T-helper 2 cell treated with Interferon-gamma antibody and Interleukin-4, amounts not matched to agents 100 ng/mL and 5 ng/mL, for 36 hours (primary cell): ENCODE data around the gene TMEM217. TPM values are rescaled to one million over a fixed set of nuclear protein-coding genes. Genes with fewer than 3 reads are reported as not detected.

ENCODE experiments used
- intact Hi-C: fragments of 100-400 bp; cut with micrococcal nuclease; formaldehyde crosslinking; loops from one replicate; pipeline ENCODE4 v1.15.1; 2023
- total RNA-seq: library from RNA; stranded (reverse); gene quantifications from 2 replicates; pipeline ENCODE4 v1.2.3, GENCODE V29; 2022

The TMEM217 gene
- total RNA-seq, 1 donor from 2014 or later, result 3.0 TPM

DNA sequence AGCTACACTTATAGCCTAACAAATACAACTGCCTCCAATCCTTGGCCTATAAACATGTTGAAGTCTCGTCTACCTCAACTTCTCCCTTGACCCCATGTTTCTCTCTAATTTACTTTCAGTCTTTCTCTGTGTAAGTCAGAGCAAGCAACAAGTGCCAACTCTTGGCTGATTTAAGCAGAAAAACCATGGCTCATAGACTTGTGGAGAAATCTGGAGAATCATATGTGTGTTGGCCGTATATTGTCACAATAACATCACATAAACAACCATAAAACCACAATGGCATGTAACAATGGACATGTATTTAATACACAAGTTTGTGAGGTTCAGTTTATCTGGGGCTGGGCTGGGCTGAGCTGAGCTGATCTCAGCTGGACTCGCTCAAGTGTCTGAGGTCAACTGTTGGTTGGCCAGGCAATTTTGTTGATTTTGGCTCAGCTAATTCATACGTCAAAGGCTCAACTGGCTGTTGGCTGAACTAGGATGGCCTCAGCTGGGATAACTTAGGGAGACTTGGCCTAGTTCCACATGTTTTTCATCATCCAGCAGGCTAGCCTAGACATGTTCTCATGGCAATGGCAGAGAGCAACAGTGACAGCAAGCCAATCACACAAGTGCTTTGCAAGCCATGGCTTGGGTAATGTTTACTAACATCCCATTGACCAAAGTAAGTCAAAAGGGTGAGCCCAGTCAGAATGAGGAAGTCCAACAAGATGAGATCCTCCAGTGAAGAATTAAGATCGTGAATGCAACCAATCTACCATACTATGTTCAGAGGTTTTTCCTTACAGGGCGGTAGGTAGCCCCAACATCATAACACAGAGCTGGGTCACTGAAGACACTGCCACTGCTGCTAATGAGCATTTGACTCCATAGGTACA lies 13.3 kb downstream of the TMEM217 start:
- intact Hi-C loops, result no loop called here

DNA sequence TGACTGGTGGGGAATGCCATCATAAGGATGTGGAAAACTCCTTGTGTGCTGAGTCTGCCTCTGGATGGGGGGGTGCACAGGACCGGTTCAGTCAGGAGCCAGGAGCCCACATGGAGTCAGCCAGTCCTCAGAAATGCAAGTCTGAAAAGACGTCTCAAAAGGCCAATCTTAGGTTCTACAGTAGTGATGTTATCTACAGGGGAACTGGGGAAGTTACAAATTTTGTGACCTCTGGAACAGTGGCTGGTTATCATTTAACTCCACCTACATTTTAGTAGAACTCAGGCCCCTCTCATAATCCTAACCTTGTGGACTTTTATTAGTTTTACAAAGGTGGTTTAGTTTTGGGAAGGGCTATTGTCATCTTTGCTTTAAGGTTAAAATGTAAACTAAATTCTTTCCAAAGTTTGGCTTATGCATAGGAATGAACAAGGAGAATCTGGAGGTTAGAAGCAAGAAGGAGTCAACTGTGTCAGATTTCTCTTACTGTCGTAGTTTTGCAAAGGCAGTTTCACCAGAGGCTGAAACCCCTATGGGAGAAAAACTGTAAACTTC lies 14.1 kb downstream of the TMEM217 start:
- intact Hi-C loops, result no loop called here

DNA sequence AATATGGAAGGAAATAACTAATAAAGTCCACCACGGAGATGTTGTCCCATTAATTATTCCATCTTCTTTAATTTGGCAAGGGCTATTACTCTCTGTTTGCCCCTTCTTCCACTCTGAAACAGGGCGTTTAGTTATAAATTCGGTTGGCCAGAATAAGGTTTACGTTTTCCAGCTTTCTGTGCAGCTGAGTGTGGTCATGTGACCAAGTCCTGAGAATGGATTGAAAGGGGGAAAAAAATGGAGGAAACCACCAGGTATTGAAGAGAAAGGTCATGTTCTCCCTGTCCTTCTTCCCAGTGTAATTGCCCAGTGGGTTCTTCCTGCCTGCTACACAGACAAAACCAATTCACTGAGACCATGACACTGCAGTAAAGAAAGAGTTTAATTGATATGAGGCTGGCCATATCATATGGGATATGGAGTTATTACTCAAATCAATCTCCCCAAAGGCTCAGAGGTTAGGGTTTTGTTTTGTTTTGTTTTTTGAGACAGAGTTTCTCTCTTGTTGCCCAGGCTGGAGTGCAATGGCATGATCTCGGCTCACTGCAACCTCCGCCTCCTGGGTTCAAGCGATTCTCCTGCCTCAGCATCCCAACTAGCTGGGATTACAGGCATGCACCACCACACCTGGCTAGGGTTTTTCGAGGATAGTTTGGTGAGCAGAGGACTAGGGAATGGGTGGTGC lies 14.7 kb downstream of the TMEM217 start:
- intact Hi-C loops, result no loop called here

DNA sequence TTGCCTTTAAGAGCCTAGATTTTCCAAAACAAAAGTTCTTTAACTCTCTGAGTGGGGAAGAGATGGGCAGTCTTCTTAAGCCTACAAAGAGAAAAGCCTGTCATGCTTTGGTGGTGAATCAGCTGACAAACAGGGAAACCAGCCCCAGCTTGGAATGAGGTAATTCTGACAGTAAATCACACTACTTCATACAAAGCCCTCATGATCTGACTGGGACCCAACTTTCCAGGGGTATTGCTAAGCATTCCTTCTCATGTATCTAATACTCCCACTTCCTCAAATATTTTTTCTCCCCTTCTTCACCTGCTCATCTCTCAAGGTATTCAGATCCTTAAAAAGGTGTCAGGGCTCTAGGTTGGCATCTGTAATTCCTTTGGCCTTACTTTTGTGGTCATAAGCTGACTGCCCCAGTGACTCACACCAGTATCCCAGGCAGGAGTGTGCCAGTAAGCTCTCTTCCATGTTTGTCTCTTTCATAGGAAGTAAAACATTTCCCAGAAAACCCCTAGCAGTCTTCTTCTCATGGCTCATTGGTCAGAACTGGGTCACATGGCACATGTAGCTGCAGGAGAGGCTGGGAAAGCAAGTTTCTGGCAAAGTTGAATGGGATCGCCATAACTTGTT lies 15.4 kb downstream of the TMEM217 start:
- intact Hi-C loops, result no loop called here

DNA sequence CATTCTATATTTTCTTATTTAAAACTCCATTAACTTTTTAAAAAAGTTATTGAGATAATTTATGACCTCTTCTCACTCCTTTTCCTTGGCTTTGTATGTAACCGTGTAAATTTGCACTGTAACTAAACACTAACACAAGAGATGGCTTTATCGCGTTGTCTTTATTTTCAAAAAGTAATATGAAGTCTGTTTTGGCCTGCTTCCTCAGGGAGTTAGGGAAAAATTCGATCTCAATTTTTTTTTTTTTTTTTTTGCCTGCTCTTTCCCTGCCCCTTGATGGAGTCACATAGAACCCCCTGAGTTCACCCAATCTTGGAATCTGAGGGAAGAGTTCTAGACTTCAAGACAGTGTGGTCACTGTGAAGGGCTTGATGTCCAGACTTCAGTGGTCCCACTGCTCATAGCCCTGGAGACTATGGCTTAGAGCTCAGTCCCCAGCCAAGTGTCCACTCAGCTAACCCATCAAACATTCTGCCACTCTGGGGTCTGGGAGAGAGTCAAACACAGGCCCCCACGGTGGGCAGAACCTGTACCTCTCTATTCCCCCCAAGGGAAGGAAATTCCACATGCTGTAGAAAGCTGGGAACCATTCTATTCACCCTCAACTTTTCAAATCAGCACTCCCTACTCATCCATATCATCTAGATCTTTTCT lies 16.0 kb downstream of the TMEM217 start:
- intact Hi-C loops, result loop anchor here (2.0 kb wide), 1 partner anchor 17 kb away; the partner anchor contains the start of gene TMEM217

DNA sequence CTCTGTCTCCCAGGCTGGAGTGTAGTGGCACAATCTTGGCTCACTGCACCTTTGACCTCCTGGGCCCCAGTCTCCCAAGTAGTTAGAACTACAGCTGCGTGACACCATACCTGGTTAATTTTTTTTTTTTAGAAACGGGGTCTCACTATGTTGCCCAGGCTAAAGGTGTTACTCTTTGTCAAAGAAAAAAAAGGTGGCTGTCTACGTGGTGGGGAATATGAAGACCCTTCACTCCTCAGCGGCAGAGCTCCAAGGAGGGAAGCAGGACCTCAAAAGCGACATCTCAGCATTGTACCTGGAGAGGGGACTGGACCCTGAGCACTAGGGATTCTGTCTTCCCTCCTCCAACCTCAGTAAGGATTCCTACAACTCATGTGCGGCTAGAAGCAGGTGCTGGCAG lies 16.8 kb downstream of the TMEM217 start:
- intact Hi-C loops, result loop anchor here (2.0 kb wide), 1 partner anchor 18 kb away; the partner anchor contains the start of gene TMEM217

DNA sequence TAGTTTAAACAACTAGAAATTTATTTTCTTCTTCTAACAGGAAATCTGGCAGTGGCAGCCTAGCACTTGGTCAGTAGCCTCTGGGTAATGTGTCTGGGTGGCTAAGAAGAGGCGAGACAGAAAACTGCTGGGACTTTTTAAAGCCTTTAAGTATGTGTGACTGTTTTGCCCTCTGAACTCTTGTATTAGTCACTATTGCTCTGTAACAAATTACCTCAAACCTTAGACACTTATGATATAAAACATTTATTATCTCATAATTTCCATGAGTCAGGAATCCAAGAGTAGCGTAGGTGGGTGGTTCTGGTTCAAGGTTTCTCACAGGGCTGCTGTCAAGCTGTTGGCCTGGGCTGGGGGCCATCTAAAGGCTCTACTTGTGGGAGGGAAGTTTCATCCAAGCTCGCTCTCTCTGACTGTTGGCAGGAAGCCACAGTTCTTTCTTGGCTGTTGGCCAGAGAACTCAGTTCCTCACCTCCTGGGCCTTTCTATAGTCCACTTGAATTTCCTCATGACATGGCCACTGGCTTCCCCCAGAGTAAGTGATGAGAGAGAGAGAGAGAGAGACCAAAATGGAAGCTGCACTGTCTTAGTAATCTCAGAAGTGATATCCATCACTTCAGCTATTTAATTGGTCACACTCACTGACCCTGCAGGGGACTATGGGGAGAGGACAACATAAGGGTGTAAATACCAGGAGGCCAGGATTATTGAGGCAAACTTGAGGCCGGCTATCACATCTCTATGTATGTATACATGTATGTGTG lies 17.8 kb downstream of the TMEM217 start:
- intact Hi-C loops, result loop anchor here (2.0 kb wide), 1 partner anchor 19 kb away; the partner anchor contains the start of gene TMEM217

DNA sequence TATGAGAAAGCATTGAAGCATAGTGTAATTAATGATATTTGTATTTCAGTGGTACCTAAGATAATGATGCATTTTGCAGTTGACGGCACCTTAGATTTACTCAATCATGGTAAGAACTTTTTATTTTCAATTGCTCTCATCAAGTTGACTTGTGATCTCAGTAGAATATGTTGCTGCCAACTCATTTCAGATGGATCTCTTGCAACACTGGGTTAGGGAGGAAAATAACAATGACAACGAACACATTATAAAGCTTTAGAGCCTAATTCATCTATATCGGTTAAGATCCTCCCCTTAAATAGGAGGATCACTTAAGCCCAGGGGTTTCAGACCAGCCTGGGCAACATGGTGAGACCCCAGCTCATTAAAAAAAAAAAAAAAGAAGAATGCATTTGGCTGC lies 18.4 kb downstream of the TMEM217 start:
- intact Hi-C loops, result no loop called here

DNA sequence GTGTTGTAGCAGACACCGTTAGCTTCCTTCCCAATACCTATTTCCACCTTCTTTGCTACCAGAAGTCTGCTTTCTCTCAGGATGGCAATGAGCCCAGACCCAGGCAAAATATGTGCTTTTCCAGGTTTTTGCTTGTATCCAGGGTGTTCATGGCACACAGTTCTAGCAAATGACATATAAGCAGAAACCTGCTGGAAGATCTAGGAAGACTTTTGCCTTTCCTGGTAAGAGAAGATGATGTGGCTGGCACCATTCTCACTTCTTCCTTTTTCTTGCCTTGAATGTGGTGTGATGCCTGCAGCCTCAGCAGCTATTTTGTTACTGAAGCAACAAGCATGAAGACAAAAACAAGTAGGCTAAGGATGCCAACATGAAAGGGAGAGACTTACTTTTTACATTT lies 19.6 kb downstream of the TMEM217 start:
- intact Hi-C loops, result no loop called here

DNA sequence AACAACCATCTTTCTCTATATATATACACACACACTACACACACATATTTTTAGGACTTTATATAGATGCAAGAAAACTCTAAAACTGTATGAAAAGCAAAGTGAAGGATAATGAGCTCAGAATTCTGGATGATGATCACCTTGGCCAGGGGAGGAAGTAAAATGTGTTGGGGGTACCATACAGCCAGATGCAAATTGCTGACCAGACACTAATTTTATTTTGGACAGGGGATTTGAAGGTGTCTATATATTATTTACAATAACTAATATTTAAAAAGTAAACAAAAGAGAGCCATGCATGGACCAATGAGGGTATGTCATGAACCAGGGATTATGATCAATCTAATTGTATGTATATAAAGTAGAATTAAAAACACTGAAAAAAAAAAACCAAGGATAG lies 20.2 kb downstream of the TMEM217 start:
- intact Hi-C loops, result no loop called here

DNA sequence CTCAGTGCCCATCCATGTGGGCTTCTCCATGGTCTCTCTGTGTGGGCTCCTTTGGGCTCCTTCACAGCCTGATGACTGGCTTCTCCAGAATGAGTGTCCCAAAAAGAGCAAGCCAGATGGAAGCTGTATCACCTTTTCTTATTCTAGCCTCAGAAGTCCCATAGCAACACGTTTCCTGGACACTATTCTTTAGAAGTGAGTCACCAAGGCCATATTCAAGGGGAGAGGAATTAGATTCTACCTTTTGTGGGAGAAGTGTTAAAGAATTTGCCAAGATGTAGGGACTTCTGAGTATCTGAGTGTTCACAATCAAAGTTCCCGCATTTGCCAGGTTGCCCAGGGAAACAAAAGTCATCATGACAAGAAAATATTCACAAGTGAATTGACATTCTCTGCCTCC lies 21.0 kb downstream of the TMEM217 start:
- intact Hi-C loops, result no loop called here

DNA sequence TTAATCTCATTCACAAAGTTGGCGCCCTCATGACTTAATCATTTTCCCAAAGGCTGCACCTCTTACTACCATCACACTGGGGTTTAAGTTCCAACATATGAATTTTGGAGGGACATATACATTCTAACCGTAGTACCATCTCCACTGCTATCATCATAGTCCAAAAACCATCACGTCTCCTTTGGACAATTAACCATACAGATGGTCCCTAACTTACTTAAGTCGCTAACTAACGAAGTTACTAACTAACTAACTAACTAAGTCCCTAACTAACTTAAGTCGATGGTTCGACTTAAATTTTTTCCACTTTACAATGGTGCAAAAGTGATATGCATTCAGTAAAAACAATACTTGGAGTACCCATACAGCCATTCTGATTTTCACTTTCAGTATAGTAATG lies 24.4 kb downstream of the TMEM217 start:
- intact Hi-C loops, result no loop called here

DNA sequence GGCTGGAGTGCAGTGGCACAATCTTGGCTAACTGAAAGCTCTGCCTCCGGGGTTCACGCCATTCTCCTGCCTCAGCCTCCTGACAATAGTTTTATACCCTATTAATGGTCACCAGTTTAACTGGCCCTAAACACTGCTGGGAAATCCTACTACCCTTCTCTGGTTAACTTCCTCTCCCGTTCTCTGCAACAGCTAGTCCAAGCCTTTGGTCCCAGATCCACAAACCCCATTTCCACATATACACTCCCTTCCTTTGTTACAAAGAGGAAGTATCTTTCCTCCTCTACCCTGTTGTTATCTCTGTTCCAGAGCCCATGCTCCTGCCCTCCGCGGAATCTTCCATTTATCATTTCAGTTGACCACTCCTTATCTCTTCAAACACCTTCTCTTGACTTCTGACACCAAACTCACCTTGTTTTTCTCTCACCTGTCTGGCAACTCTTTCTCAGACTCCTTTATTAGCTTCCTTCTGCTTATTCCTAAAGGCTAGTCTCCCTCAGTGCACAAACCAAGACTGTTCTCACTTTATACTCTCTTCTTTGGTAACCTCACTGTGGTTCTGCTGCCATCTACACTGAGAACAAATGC lies 25.4 kb downstream of the TMEM217 start:
- intact Hi-C loops, result no loop called here

DNA sequence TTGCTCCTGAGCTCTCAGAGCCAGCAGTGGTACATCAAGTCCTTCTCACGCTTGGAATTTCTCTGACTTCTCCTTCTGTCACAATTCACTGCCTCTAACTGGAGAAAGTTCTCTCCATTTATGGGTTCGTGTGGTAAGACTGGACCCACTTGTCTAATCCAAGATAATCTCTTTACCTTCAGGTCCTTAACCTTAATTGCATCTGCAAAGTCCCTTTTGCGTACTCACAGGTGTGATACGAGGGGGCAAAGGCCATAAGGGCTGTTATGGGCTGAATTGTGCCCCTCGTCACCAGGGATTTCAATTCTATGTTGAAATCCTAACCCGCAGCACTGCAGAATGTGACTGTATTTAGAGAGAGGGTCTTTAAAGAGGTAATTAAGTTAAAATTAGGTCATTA lies 27.8 kb downstream of the TMEM217 start:
- intact Hi-C loops, result no loop called here

DNA sequence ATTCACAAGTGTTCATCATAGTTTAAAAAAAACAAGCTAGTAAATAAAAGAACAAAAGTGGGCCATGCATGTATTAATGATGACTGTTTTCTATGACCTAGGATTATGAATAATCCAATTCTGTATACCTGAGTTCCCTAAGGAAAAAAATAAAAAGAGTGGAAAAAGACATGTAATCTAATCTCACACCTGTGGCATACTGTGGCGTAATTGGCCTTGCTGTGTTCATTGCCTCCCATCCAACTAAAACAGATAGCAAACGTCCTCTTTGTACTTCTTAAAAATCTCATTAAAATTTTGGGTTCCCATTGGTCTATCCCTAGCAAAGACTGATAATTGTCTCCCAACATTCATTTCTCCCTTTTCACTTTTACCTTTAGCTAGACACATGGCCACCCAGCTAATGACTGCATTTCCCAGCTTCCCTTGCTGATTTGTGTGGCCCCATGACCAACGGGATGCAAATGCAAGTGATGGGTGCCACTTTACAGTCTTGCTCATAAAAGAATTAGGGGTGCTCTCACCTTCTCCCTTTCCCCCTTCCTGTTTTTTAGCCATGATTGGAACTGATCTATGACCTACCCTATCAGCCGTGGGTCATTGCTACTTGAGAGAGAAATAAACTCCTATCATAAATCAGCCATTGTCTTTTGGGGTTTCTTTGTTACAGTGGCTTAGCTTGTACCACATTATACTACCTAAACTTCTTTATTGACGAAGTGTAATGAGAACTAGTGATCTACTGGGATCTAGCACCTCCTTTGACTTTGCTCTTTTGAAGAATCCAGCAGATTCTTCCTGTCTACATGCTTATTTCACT lies 32.4 kb downstream of the TMEM217 start:
- intact Hi-C loops, result no loop called here

DNA sequence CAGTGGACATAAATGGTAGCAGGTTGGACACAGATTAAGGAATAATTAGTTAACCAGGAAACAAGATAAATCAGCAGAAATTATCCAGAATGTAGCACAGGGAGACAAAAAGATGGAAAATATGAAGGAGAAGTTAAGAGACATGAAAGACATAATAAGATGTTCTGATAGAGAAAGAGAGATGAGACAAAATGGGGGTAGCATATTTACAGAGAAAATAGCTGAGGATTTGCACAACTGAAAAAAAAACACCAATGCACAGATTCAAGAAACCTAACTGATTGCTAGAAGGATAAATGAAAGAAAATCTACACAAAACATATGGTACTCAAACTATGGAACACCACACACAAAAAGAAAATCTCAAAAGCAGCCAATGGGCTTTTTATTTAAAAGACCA lies 35.0 kb downstream of the TMEM217 start:
- intact Hi-C loops, result loop anchor here (2.0 kb wide), 2 partner anchors 34 to 68 kb away; partner anchors contain the start of gene TBC1D22B

DNA sequence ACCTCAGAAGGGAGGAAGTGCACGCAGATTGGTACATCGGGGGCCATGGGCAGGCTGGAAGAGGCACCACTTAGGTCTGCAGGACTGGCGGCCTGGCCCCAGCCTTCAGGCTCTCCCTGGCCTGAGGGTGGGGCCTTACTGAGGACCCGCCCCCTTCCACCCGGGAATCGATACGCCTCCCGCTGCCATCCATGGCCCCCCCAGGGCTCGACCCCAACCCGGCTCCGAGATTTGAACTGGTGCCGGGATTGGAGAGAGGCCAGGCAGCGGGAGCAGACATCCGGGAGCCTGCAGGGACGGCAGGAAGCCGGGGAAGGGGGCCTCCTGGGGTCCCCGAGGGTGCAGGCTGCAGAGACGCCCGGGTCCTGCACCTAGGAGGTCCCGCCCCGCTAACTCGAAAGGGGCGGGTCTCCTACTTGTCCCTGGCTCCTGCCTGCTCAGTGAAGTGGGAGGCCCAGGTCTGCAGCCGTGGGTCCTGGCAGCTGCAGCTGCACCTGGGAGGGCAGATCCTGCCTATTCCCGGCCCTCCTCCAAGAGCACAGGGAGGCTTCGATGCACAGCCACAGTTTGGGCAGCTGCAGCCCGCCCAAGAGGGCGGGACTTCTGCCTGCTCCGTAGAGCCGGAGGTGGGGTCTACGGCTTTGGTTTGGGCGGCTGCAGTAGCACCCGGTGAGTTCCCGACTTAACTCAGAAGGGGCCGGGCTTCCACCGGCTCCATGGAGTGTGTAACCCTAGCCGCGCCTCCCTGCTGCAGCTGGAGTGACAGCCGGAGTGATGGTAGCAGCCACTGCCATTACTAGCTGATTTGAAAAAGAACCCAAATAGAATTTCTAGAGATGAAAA lies 35.6 kb downstream of the TMEM217 start:
- intact Hi-C loops, result loop anchor here (2.0 kb wide), 2 partner anchors 34 to 68 kb away; partner anchors contain the start of gene TBC1D22B

DNA sequence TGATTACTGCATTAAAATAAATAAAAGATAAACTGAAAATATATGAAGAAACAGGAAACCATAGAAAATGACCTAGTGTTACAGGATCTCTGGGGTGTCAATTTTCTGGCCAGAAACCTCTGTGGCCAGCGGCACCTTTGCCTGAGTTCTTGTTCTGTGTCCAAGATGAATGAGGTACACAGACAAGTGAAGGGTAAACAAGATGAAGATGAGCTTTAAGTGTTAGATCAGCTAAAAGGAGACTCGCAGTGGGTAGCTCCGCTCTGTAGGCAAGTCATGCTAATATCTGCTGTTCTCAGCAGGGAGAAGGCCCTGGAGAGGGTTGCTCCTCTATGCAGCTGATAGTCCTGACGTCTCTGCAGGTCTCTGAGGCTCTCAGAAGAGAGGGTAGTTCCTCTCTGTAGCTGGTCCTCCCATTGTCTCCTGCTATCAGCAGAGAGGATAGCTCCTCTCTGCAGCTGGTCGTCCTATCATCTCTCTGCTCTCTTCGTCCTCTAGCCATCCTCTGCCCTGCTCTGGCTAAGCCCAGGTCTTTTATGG lies 36.3 kb downstream of the TMEM217 start:
- intact Hi-C loops, result loop anchor here (2.0 kb wide), 2 partner anchors 35 to 69 kb away; partner anchors contain the start of gene TBC1D22B
